NB4 (cell line): Measurements from ENCODE around the gene CEMIP2.

ENCODE experiments used
- CTCF ChIP-seq: IDR thresholded peaks from one replicate; pipeline ENCODE4 v1.5.1; 2012; ENCODE audit warnings: low read depth, low read length
- MAX ChIP-seq: IDR thresholded peaks from 2 replicates; pipeline ENCODE4 v1.6.1; 2011; ENCODE audit warnings: low read depth, low read length
- MYC ChIP-seq: IDR thresholded peaks from 2 replicates; pipeline ENCODE4 v1.6.1; 2011; ENCODE audit warnings: low read depth, low read length
- POLR2A ChIP-seq: IDR thresholded peaks from 2 replicates; pipeline ENCODE4 v1.6.1; 2011; ENCODE audit warnings: mild to moderate bottlenecking; ENCODE audit not compliant: insufficient read length; ENCODE audit errors: extremely low read depth

GRCh38 chr9:71736236-71736635, 32.1 kb downstream of the CEMIP2 start:
- TF ChIP-seq POLR2A, result no peak
- TF ChIP-seq CTCF, result no peak
- TF ChIP-seq MYC, result no peak
- no peak for TF ChIP-seq MAX
